ENCODE measurements around the gene NFILZ.

DNA sequence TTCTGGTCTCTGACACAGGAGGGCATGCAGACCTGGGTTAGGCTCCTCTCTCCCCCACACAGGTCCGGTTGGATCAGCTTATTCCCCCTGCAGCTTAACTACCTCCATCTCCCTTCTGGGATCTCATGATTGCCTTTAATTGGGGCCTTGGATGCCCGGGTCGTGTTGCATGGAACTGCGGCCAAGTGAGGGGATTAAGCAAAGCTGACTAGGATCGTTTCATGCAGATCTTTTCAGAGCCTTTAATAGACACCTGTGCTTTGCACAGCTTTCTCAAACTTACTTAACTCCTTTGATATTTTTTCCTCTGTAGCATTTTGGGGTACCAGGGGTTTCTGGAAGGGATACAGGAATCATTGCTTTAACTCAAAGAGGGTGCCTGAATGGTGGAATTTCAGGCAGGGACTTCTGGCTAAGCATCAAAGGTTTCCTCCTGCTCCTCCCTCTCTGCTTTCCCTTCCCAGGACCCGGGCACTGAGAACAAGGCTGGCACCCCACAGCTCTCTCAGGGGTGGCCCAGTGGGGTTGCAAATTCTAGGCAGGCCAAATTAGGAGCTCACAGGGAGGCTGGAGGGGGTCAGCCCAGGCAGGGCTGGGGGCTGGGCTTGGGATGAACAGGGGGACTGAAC lies 477 bp downstream of the NFILZ start:
- TF ChIP-seq CTCF (IDR thresholded peaks at IDR 0.05), result no peak
- no peak for TF ChIP-seq ZFX (IDR thresholded peaks at IDR 0.05; ENCODE audit: borderline replicate concordance)

Data from 22Rv1 (cell line).